ENCODE measurements around the gene SYT2.
"Not testable (repeated sequence)": the region's sequence is repeated elsewhere in the genome, so short reads cannot be mapped to it uniquely, and the experiment has no call there.

Gene SYT2

DNA sequence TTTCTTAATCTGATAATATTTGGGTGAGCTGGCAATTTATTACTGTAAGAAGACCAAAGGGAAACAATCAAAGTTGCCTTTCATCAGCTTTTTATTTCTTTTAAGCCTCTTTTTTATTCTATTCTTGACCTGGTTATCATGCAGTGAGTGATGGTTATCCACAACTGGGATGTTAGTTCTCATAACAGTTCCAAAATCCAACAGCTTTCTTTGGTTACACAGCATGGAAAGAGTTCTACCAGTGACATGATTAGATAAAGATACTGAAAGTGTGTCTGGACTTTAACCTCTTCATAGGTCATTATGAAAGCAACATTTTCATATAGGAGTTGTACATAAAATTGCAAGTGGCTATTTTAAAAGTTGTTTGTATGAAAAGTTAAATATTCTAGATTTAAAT is 163.0 kb downstream of the SYT2 start:
- no peaks in the 10 kb centered on the region for H3K36me3 ChIP-seq (ENCODE audit: control insufficient read depth, low read length)
- no peaks in the 10 kb centered on the region for H3F3A ChIP-seq (ENCODE audit: control insufficient read depth, insufficient read depth)
- no peak overlapping the region for H3K4me2 ChIP-seq (ENCODE audit: low read length)
- H3K9me2 ChIP-seq (replicated peaks; ENCODE audit: control insufficient read depth, low read length): no peaks in the 10 kb centered on the region
- H3K4me1 ChIP-seq (ENCODE audit: control insufficient read depth, low read length): no peaks in the 10 kb centered on the region
- H3K9me3 ChIP-seq (ENCODE audit: control insufficient read depth, insufficient read depth, low read length): no peaks in the 10 kb centered on the region
- no peak overlapping the region for H3K27ac ChIP-seq (ENCODE audit: low read depth, low read length)
- H3K27me3 ChIP-seq (ENCODE audit: control insufficient read depth, low read length): no peaks in the 10 kb centered on the region
- H3K4me3 ChIP-seq (ENCODE audit: low read length): no peak overlapping the region
- H4K20me1 ChIP-seq (ENCODE audit: control insufficient read depth, insufficient read depth, low read depth, low read length): no peaks in the 10 kb centered on the region
- TF ChIP-seq, protein P1, sequence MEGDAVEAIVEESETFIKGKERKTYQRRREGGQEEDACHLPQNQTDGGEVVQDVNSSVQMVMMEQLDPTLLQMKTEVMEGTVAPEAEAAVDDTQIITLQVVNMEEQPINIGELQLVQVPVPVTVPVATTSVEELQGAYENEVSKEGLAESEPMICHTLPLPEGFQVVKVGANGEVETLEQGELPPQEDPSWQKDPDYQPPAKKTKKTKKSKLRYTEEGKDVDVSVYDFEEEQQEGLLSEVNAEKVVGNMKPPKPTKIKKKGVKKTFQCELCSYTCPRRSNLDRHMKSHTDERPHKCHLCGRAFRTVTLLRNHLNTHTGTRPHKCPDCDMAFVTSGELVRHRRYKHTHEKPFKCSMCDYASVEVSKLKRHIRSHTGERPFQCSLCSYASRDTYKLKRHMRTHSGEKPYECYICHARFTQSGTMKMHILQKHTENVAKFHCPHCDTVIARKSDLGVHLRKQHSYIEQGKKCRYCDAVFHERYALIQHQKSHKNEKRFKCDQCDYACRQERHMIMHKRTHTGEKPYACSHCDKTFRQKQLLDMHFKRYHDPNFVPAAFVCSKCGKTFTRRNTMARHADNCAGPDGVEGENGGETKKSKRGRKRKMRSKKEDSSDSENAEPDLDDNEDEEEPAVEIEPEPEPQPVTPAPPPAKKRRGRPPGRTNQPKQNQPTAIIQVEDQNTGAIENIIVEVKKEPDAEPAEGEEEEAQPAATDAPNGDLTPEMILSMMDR (IDR thresholded peaks at IDR 0.05; ENCODE audit: low read depth, low read length, poor library complexity, severe bottlenecking): no peak
- TF ChIP-seq EZH2phosphoT487 (IDR thresholded peaks at IDR 0.05; ENCODE audit: borderline replicate concordance, low read length): no peak
- H3K79me2 ChIP-seq (ENCODE audit: control insufficient read depth, low read length): no peaks in the 10 kb centered on the region

- not testable (repeated sequence) for H3K36me3 ChIP-seq (ENCODE audit: control insufficient read depth, low read length); H3K79me2 ChIP-seq (ENCODE audit: control insufficient read depth, low read length); H3K27ac ChIP-seq (ENCODE audit: low read depth, low read length); H3K4me3 ChIP-seq (ENCODE audit: low read length); H3K4me2 ChIP-seq (ENCODE audit: low read length); H3K27me3 ChIP-seq (ENCODE audit: control insufficient read depth, low read length); H3F3A ChIP-seq (ENCODE audit: control insufficient read depth, insufficient read depth); H4K20me1 ChIP-seq (ENCODE audit: control insufficient read depth, insufficient read depth, low read depth, low read length); H3K4me1 ChIP-seq (ENCODE audit: control insufficient read depth, low read length); H3K9me2 ChIP-seq (replicated peaks; ENCODE audit: control insufficient read depth, low read length); H3K9me3 ChIP-seq (ENCODE audit: control insufficient read depth, insufficient read depth, low read length)
These were observed 163.5 kb downstream of the SYT2 start for GRCh38 chr1:202546796-202547195.

GRCh38 chr1:202546377-202546776 is 163.9 kb downstream of the SYT2 start:
- H3F3A ChIP-seq (ENCODE audit: control insufficient read depth, insufficient read depth); H3K4me1 ChIP-seq (ENCODE audit: control insufficient read depth, low read length); H3K9me2 ChIP-seq (replicated peaks; ENCODE audit: control insufficient read depth, low read length); H3K36me3 ChIP-seq (ENCODE audit: control insufficient read depth, low read length); H3K27ac ChIP-seq (ENCODE audit: low read depth, low read length); H3K4me2 ChIP-seq (ENCODE audit: low read length); H3K9me3 ChIP-seq (ENCODE audit: control insufficient read depth, insufficient read depth, low read length); H3K79me2 ChIP-seq (ENCODE audit: control insufficient read depth, low read length); H4K20me1 ChIP-seq (ENCODE audit: control insufficient read depth, insufficient read depth, low read depth, low read length); H3K27me3 ChIP-seq (ENCODE audit: control insufficient read depth, low read length); H3K4me3 ChIP-seq (ENCODE audit: low read length): not testable (repeated sequence)

DNA sequence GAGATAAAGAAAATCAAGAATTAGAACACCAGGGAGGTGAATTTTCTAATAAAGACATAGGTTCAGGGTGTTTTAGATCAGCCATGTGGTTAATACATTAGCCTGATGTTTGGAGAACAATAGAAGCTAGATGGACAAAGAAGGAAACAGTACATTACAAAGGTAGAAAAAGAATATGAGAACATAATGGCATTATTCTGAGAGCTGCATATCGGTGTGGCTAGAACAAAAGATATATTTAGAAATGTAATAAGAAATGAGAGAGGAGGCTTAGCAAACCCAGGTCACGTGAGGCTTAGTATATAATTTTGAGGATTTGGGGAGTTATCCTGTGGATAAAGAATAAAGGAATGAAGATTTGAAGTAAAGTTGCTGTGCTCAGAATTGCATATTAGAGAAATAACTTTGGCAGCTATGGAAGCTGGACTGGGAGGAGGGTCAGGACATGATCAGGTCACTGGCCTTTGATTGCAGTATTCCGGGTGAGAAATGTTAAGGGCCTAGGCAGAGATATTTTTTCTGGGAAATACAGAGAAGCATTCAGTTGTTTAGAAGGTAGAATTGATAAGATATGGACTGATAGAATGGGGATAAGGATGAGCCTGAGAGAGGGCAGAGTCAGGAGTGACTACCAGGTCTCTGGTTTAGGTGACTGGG is 164.5 kb downstream of the SYT2 start:
- H3K79me2 ChIP-seq (ENCODE audit: control insufficient read depth, low read length); H3K9me2 ChIP-seq (replicated peaks; ENCODE audit: control insufficient read depth, low read length); H3K4me3 ChIP-seq (ENCODE audit: low read length); H3K4me2 ChIP-seq (ENCODE audit: low read length); H3K9me3 ChIP-seq (ENCODE audit: control insufficient read depth, insufficient read depth, low read length); H4K20me1 ChIP-seq (ENCODE audit: control insufficient read depth, insufficient read depth, low read depth, low read length); H3F3A ChIP-seq (ENCODE audit: control insufficient read depth, insufficient read depth); H3K4me1 ChIP-seq (ENCODE audit: control insufficient read depth, low read length); H3K27me3 ChIP-seq (ENCODE audit: control insufficient read depth, low read length); H3K27ac ChIP-seq (ENCODE audit: low read depth, low read length); H3K36me3 ChIP-seq (ENCODE audit: control insufficient read depth, low read length): not testable (repeated sequence)

GRCh38 chr1:202544766-202545449 is 165.3 kb downstream of the SYT2 start:
- not testable (repeated sequence) for H3K9me2 ChIP-seq (replicated peaks; ENCODE audit: control insufficient read depth, low read length); H3K27ac ChIP-seq (ENCODE audit: low read depth, low read length); H3F3A ChIP-seq (ENCODE audit: control insufficient read depth, insufficient read depth); H3K79me2 ChIP-seq (ENCODE audit: control insufficient read depth, low read length); H3K27me3 ChIP-seq (ENCODE audit: control insufficient read depth, low read length); H4K20me1 ChIP-seq (ENCODE audit: control insufficient read depth, insufficient read depth, low read depth, low read length); H3K9me3 ChIP-seq (ENCODE audit: control insufficient read depth, insufficient read depth, low read length); H3K36me3 ChIP-seq (ENCODE audit: control insufficient read depth, low read length); H3K4me3 ChIP-seq (ENCODE audit: low read length); H3K4me2 ChIP-seq (ENCODE audit: low read length); H3K4me1 ChIP-seq (ENCODE audit: control insufficient read depth, low read length)

GRCh38 chr1:202543537-202543936 is 166.7 kb downstream of the SYT2 start:
- H3K4me3 ChIP-seq (ENCODE audit: low read length): not testable (repeated sequence)

GRCh38 chr1:202542415-202542814 is 167.8 kb downstream of the SYT2 start:
- not testable (repeated sequence) for H3K79me2 ChIP-seq (ENCODE audit: control insufficient read depth, low read length); H3F3A ChIP-seq (ENCODE audit: control insufficient read depth, insufficient read depth); H4K20me1 ChIP-seq (ENCODE audit: control insufficient read depth, insufficient read depth, low read depth, low read length); H3K27me3 ChIP-seq (ENCODE audit: control insufficient read depth, low read length); H3K4me1 ChIP-seq (ENCODE audit: control insufficient read depth, low read length); H3K9me2 ChIP-seq (replicated peaks; ENCODE audit: control insufficient read depth, low read length); H3K9me3 ChIP-seq (ENCODE audit: control insufficient read depth, insufficient read depth, low read length); H3K36me3 ChIP-seq (ENCODE audit: control insufficient read depth, low read length); H3K4me2 ChIP-seq (ENCODE audit: low read length); H3K4me3 ChIP-seq (ENCODE audit: low read length); H3K27ac ChIP-seq (ENCODE audit: low read depth, low read length)

More at GRCh38 chr1:202543537-202543936, 166.7 kb downstream of the SYT2 start:
- H3K27me3 ChIP-seq (ENCODE audit: control insufficient read depth, low read length); H3K9me2 ChIP-seq (replicated peaks; ENCODE audit: control insufficient read depth, low read length); H3K4me1 ChIP-seq (ENCODE audit: control insufficient read depth, low read length); H3F3A ChIP-seq (ENCODE audit: control insufficient read depth, insufficient read depth); H3K79me2 ChIP-seq (ENCODE audit: control insufficient read depth, low read length); H3K36me3 ChIP-seq (ENCODE audit: control insufficient read depth, low read length); H3K4me2 ChIP-seq (ENCODE audit: low read length); H4K20me1 ChIP-seq (ENCODE audit: control insufficient read depth, insufficient read depth, low read depth, low read length); H3K9me3 ChIP-seq (ENCODE audit: control insufficient read depth, insufficient read depth, low read length); H3K27ac ChIP-seq (ENCODE audit: low read depth, low read length): not testable (repeated sequence)

Data from DOHH2 (cell line).